ENCODE data around the gene GMPPA.

Gene GMPPA

GRCh38 chr2:219522111-219523030 lies 23.7 kb downstream of the GMPPA start:
- no peak for DNase-seq

DNA sequence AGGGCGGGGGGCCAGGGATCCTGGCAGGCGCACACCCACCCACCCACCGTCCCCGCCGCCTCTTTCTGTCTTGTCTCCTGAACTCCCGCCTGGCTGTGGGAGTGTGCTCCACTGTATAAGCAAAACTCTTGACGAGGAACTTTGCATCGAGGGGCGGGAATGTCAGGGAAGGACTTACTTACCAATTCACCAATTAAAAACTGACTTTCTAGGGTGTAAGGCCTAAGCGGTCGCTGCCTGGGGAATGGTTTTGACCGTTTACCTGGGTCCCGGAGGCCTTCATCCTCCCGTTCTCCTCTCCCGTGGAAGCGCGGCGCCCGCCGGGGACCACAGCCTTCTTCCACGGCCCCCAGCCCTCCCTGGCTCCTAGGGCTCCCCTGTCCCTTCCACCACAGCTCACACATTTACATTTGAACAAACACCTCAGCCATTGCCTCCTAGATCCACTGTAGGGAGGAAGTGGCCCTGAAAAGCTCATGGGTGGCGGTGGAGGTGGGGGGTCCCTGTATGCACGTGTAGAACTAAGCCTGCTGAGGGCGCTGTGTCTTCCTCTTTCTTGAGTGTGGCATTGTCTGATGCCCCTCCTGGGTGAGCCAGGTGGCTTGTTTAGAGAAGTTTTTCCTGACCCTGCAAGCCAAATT lies 24.5 kb downstream of the GMPPA start:
- no peak for DNase-seq

- no peak for DNase-seq
Observed at GRCh38 chr2:219524817-219525216, 26.1 kb downstream of the GMPPA start.

GRCh38 chr2:219525533-219526232 lies 27.0 kb downstream of the GMPPA start:
- DNase-seq = no peak

DNA sequence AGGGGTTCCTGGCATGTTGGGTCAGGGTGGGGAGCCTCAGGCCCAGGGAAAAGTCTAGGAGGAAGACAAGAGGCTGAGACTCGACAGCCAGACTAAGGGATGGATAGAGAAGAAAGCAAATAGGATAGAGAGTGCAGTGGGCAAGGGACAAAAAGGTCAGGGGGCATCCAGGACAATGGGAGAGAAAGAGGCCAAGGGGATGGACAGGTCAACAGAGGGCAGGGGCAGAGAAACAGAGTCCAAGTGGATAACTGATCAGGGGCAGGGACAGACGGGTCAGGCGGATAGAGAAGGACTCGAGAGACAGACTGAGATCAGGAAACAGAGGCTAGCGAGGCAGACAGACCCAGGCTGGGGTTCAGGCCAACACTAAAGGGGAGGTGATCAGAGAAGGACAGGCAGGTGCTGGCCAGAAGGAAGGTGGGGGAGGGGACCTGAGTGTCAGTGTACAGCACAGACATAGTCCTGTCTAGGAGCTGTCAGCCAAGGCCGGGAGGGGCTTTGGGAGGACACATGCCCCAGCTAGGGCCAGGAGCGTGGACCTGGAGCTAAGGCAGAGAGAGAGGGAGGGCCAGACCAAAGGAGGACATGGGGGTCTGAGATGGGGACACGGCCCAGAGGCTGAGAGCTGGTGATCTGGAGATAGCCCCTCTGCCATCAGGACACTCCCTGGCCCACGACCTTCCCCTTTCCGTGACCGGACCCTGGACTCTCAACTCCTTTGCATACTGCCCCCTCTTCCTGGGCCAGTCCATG lies 27.8 kb downstream of the GMPPA start:
- no peak for DNase-seq

GRCh38 chr2:219527076-219527394 lies 28.3 kb downstream of the GMPPA start:
- no peak for DNase-seq

- DNase-seq = no peak
Observed at GRCh38 chr2:219527472-219527871, 28.8 kb downstream of the GMPPA start.

GRCh38 chr2:219530048-219530963 lies 31.6 kb downstream of the GMPPA start:
- peak; percentile 91 for DNase-seq

- no peak for DNase-seq
Observed at GRCh38 chr2:219531639-219532377, 33.1 kb downstream of the GMPPA start.

- no peak for DNase-seq
Observed at GRCh38 chr2:219532378-219532649, 33.6 kb downstream of the GMPPA start.

GRCh38 chr2:219533930-219534661 lies 35.4 kb downstream of the GMPPA start:
- DNase-seq = no peak

GRCh38 chr2:219536425-219536824 lies 37.7 kb downstream of the GMPPA start:
- no peak for DNase-seq

DNA sequence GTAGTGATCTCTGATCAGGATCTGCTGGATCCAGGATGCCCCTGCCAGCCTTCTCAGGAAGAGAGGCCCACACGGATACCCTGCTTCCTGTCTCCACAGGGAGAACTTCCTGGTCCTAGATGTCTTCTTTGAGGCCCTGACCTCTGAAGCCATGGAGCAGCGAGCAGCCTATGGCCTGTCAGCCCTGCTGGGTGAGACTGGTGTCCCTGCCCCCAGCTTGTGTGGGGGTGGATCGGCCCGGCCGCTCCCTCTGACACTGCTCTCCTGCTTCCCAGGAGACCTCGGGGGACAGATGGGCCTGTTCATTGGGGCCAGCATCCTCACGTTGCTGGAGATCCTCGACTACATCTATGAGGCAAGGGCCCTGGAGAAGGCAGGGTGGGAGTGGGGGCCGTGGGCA lies 38.3 kb downstream of the GMPPA start:
- no peak for DNase-seq

DNA sequence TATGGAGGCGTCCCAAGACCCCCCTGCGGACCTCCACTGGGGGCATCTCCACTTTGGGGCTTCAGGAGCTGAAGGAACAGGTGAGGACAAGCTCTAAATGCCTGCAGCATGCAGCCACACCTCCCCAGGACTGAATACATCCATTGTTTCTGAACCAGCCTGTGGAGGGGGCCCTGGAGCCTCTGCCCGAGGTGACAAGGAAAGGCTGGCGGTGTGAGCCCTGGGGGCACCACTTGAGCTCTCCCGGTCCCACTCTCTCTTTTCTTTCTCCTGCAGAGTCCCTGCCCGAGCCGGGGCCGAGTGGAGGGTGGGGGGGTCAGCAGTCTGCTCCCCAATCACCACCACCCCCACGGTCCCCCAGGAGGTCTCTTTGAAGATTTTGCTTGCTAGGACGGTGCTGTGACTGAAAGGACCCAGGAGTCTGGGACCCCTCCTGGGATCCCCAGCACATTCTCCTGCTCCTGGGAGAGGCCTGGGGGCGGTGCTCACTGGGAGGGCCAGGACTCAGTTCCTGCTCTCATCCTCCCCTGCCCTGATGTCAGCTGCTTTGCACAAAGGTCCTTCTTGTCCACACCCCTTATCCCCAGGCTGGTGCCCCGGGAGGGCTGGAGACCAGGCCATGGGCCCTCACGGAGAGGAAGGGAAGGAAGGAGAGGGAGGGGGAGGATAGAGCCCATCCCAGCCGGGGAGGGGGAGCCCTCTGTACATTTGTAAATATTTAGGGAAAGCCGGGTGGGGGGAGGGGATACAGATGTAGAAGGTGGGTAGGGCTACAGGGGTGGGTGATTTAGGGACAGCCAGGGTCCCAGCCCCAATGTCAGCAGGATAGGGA lies 39.2 kb downstream of the GMPPA start:
- DNase-seq = no peak

GRCh38 chr2:219538504-219538951 lies 39.8 kb downstream of the GMPPA start:
- DNase-seq = peak; percentile 72

DNA sequence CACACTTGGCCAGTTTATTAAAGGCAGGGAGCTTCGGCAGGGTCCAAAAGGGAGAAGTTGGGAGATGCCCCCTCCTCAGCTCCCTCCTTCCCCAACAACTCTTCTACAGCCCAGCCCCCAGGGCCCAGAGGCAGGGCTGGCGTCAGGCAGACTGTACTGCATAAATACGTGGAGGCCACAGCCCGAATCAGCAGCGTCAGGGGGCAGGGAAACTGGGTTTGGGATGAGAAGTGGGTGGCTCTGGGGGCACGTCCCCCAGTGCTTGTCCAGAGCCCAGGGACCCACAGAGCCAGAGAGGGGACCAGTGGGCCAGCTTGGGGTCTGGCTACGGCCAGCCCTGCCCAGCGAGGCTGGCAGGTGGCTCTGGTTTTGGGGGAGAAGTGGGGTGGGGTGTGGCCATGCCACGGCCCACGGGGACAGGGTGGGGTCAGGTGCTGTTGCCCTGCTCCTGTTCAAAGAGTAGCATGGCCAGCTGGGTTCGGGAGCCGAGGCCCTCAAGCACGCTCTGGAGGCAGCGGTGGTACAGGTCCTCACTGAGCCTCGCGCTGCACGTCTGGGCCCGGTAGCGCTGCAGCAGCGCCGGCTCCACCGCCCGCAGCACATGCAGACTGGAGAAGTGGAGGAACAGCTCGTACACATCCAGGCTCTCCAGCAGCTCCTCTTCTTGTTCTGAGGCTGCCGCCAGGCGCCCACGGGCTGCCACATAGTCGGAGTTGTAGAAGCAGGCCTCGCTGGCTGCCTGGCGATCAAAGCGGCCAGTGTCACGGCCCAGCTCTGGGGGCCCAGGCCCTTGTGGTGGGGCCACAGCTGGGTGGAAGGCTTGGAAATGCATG lies 40.5 kb downstream of the GMPPA start:
- no peak for DNase-seq

GRCh38 chr2:219539926-219540678 lies 41.4 kb downstream of the GMPPA start:
- no peak for DNase-seq
